Germinal center (tissue), 1 donor: ENCODE results near the gene KNL1.
"Not testable (repeated sequence)": the region's sequence is repeated elsewhere in the genome, so short reads cannot be mapped to it uniquely, and the experiment has no call there.

Experiments
- DNase-seq: peaks from one replicate; pipeline ENCODE4 v3.0.0; 2012; ENCODE audit warnings: mixed read lengths, low spot score

KNL1 gene

DNA sequence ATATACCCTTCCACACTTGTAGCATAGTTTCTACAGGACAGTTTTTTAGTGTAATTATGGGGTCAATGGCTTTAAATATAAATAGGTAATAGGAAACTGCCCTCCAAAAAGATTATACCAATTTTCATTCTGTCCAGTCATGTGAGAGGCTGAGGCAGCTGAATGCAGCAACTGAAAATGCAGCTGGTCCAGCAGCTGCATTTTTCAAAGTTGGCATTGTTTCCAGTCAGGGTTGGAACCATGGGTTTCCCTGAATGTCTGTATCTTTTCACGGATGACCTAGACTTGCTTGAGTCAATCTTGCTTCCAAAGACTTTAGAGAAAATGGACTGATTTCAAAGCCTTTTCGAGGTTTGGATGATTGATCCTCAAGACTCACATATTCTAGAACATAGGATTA lies 9.9 kb upstream of the KNL1 start:
- no peak for DNase-seq

DNA sequence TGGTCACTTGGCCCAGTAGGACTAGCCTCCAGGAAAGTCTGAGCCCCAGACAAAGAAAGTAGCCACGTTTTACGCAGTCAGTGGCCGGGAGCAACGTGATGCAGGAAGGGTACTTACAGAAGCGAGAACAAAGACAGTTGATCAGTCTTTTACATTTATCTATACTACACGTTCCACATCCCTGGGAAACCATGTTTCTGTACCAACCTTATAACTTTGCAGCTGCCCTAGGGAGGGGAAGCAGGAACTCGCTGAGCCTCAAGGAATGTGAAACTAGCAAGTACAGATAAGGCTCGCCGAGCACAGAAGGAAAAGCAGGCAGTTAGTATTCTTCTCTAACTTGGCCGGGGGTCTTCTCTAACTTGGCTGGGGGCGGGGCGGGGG lies 3.4 kb upstream of the KNL1 start:
- no peak for DNase-seq

- no peak for DNase-seq
Measured at GRCh38 chr15:40591389-40591788, 2.7 kb upstream of the KNL1 start.

DNA sequence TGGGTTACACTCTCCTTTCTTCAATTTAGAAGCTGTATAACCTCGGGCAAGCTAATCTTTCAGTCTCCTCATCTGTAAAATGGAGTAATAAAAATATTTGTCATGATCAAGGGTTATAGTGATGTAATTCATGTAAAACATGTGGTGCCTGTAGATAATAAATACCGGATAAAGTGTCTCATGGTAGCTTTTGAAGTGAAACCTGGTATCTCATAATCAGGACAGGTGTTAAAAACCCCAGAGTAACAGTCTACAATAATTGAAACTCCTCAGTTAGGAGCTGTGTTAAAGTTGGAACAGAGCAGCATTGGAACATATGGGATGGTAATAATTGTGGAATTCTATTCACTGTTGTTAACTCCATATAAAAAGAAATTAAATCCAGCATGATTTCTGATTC lies 884 bp upstream of the KNL1 start:
- no peak for DNase-seq

- peak; percentile 65 for DNase-seq
Measured at GRCh38 chr15:40594429-40594836, 384 bp downstream of the KNL1 start.

DNA sequence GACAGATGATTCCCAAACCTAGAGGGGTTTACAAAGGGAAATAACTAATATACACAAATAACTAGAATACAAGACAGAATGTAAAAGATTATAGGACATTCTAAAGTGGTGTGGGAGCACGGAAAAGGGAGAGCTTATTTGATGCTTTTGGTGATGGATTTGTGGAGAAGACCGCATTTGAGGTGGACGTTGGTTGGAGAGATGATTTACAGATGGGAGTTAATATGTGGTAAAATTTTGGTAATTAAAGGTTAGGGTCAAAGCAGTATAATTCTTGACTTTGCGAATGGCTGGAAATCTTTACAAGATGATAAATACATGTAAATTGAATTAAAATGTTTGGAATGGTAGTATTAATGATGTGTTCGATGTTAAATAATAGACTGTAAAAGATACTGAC lies 1.2 kb downstream of the KNL1 start:
- no peak for DNase-seq

- DNase-seq = no peak
Measured at GRCh38 chr15:40595773-40596172, 1.7 kb downstream of the KNL1 start.

DNA sequence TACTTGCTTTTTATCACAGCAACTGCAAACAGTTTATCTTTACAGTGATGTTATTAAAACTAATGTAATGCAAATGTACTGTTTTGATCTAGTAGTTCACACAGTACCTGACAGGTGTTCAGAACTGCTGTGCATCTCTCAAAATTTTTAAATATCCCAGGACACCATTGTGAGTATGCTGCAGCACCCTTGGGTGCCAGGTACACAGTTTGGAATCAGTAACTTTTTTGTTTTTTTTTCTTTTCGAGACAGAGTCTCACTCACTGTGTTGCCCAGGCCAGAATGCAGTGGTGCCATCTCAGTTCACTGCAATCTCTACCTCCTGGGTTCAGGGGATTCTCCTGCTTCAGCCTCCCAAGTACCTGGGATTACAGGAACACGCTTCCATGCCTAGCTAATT lies 3.0 kb downstream of the KNL1 start:
- no peak for DNase-seq

- no peak for DNase-seq
Measured at GRCh38 chr15:40598126-40598525, 4.1 kb downstream of the KNL1 start.

DNA sequence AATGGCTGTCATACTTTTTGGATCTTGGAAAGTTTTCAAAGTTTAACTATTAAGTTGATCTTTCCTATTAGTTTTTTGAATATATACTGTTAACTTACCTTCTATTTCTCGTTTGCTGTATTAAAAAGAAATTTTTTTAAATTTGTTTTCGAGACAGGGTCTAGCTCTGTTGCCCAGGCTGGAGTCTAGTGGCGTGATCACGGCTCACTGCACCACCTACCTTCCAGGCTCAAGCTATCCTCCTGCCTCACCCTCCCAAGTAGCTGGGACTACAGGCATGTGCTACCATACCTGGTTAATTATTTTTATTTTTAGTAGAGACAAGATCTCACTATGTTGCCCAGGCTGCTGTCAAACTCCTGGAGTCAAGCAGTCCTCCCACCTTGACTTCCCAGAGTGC lies 4.6 kb downstream of the KNL1 start:
- DNase-seq = no peak

DNA sequence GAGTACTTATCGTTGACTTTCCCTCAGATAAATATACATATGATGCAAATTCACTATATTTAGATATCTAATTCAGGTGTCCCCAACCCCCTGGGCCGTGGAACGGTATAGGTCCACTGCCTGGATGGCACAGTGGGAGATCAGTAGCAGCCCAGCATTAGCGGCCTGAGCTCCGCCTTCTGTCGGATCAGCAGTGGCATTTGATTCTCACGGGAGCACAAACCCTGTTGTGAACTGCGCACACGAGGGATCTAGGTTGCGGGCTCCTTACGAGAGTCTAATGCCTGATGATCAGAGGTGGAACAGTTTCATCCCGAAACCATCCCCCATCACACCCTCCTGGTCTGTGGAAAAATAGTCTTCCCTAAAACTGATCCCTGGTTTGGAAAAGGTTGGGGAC lies 6.9 kb downstream of the KNL1 start:
- peak; percentile 15 for DNase-seq

GRCh38 chr15:40603935-40604334 lies 9.9 kb downstream of the KNL1 start:
- no peak for DNase-seq

DNA sequence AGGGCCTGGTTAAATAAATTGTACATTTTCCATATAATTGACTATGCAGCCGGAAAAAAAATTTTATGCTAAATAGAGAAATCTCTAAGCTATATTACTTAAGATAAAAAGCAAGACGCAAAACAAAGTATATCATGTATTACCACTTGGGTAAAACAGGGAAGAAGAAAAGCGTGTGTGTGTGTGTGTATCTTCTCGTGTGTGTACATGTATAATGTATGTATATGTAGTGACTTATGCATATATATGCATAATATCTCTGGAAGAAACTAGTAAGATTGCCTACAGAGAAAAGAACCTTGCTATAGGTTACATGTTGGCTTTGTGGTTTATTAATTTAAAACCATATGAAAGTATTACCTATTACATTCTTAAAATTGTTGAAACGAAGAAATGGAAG lies 19.0 kb downstream of the KNL1 start:
- DNase-seq = no peak

DNA sequence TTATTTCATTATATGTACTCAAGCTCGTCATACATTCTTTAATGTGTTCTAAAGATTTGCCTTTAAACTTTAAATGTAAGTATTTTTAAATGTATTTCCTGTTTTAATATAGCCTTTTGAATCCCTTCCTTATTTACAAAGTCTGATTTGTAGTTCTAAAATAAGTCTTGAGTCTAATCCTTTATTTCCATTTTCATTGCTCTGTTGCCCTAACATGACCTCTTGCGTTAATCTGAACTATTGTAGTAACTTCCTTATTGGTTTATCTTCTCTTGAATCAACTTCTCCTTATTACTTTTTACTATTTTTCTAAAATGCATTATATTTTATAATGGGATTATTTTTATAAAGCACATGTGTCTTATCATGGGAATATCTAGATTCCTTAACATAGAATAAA lies 24.0 kb downstream of the KNL1 start:
- DNase-seq = no peak

DNA sequence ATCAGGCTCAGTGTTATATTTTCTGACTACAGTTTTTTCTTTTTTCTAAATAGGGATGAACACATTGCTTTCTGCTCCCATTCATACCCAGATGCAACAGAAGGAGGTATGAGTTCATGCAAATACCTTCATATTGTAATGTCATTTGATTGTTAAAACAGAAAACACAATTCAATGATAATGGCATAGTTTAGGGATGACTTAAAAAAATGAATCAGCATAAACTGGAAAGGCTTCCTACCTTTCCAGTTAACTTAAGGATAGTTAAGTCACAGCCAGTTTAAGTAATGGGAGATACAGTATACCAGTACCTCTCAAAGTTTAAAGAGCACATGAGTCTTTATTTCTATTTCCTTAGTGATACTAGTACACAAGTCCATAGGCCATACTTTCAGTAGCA lies 24.9 kb downstream of the KNL1 start:
- DNase-seq = no peak

GRCh38 chr15:40623361-40623760 lies 29.3 kb downstream of the KNL1 start:
- no peak for DNase-seq

GRCh38 chr15:40630313-40630712 lies 36.3 kb downstream of the KNL1 start:
- DNase-seq = no peak

- no peak for DNase-seq
Measured at GRCh38 chr15:40633178-40633577, 39.1 kb downstream of the KNL1 start.

DNA sequence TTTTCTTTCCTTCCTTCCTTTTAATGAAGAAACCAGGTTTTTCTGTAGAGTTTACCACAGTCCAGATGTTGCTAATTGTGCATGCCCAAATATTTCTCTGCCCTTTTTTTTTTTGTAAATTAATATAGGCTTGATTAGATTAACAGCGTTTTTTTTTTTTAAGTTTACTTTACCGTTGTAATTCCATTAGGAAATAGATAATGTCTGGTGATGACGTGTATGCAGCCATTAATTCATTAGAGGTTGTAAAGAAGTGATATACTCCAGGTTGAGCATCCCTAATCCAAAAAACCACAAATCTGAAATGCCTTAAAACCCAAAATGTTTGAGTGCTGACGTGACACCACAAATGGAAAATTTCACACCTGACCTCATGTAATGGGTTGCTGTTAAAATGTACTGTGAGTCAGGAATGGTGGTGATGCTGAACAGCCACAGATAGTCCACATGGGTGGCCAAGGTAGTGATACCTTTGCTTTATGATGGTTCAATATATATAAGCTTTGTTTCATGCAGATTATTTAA lies 43.2 kb downstream of the KNL1 start:
- DNase-seq = no peak

- no peak for DNase-seq
Measured at GRCh38 chr15:40639677-40640076, 45.6 kb downstream of the KNL1 start.

GRCh38 chr15:40647523-40647922 lies 53.5 kb downstream of the KNL1 start:
- DNase-seq = no peak

DNA sequence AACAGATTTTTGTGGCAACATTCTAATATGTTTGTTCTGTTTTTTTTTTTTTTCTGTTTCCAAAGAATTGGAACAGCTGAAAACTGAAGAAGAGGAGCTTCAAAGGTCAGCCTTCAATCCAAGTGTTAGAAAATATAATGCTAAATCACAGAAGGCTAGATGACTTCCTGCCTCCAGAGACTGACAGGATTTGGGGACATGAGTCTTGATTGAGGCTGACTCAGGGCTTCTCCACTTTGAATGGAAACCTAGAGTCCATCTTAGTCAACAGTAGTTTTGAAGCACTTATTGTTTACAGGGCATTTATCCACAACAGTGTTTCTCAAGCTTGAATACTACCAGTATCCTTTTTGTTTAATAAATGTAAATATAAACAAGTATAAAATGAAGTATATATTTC lies 56.4 kb downstream of the KNL1 start:
- no peak for DNase-seq

DNA sequence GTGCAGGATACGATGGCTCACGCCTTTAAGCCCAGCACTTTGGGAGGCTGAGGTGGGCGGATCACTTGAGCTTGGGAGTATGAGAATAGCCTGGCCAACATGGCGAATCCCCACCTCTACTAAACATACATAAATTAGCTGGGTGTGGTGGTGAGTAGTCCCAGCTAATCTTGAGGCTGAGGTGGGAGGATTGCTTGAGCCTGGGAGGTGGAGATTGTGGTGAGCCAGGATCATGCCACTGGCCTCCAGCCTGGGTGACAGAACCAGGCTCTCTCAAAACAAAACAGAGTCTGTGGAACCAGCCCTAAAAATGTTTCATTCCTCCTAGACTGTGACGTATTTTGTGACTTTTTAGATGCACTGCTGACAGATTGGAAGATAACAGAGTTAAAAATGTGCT lies 66.6 kb downstream of the KNL1 start:
- DNase-seq = no peak

- no peak for DNase-seq
Measured at GRCh38 chr15:40664909-40665308, 70.9 kb downstream of the KNL1 start.

DNA sequence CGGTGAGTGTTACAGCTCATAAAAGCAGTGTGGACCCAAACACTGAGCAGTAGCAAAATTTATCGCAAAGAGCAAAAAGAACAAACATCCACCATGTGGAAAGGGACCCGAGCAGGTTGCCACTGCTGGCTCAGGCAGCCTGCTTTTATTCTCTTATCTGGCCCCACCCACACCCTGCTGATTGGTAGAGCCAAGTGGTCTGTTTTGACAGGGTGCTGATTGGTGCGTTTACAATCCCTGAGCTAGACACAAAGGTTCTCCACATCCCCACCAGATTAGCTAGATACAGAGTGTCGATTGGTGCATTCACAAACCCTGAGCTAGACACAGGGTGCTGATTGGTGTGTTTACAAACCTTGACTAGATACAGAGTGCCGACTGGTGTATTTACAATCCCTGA lies 82.2 kb downstream of the KNL1 start:
- not testable (repeated sequence) for DNase-seq
